ENCODE results near the gene EFTUD2.

DNA sequence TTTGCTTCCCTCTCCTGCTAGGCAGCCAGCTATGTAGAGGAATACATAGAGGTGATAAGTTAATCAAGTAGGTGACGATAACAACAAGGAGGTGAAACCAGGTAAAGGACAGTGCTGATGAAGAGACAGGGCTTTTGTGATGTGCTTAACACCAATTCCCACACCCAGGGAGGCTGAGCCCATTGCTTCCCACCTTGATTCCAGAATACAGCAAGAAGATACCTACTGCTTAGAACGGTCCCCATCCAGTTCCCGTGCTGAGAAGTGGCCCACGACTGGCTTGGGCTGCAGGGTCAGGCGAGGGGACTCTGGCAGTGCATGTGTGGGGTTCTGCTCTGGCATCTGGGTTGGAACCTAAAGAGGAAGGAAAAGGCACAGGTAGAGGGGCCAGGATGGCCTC is 32.1 kb upstream of the EFTUD2 start:
- TF ChIP-seq, protein P1, sequence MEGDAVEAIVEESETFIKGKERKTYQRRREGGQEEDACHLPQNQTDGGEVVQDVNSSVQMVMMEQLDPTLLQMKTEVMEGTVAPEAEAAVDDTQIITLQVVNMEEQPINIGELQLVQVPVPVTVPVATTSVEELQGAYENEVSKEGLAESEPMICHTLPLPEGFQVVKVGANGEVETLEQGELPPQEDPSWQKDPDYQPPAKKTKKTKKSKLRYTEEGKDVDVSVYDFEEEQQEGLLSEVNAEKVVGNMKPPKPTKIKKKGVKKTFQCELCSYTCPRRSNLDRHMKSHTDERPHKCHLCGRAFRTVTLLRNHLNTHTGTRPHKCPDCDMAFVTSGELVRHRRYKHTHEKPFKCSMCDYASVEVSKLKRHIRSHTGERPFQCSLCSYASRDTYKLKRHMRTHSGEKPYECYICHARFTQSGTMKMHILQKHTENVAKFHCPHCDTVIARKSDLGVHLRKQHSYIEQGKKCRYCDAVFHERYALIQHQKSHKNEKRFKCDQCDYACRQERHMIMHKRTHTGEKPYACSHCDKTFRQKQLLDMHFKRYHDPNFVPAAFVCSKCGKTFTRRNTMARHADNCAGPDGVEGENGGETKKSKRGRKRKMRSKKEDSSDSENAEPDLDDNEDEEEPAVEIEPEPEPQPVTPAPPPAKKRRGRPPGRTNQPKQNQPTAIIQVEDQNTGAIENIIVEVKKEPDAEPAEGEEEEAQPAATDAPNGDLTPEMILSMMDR (IDR thresholded peaks at IDR 0.05; ENCODE audit: control extremely low read depth in 1 of 3, insufficient read depth in 1 of 3, low read depth in 1 of 3, low read length in 3 of 3): no peak
- TF ChIP-seq EZH2 (IDR thresholded peaks at IDR 0.05; ENCODE audit: low read depth, low read length, severe bottlenecking) (no peak), CBX5 (IDR thresholded peaks at IDR 0.05; ENCODE audit: low read depth, low read length) (no peak), POLR2AphosphoS5 (IDR thresholded peaks at IDR 0.05; ENCODE audit: low read depth, low read length) (no peak), TEAD4 (IDR thresholded peaks at IDR 0.05; ENCODE audit: low read depth, low read length) (no peak)
